Stimulated activated effector memory CD8-positive, alpha-beta T cell treated with anti-CD3 and anti-CD28 coated beads, Interleukin-12 subunit alpha, Interleukin-12 subunit beta, amount 100 ng/mL, for 72 hours (primary cell): Measurements from ENCODE around the gene MRPL12.

Experiments
- ATAC-seq: fragments of 150-1000 bp; cut with Tn5 transposase; 2 replicates; pipeline ENCODE4 v1.10.0; 2021
- DNase-seq, 2 donors: peaks; one replicate each; pipeline ENCODE4 v3.0.0; 2021 to 2022; ENCODE audit warnings: low spot score in 2 of 2
- H3K27ac Mint-ChIP-seq: one replicate; pipeline ENCODE4 v1.8.0; 2022; ENCODE audit warnings: mild to moderate bottlenecking, mixed read lengths
- H3K36me3 Mint-ChIP-seq: one replicate; pipeline ENCODE4 v1.8.0; 2022; ENCODE audit warnings: mild to moderate bottlenecking, mixed read lengths
- H3K4me1 Mint-ChIP-seq: one replicate; pipeline ENCODE4 v1.8.0; 2022; ENCODE audit warnings: mixed read lengths
- H3K4me3 Mint-ChIP-seq: one replicate; pipeline ENCODE4 v1.8.0; 2022; ENCODE audit warnings: mild to moderate bottlenecking, mixed read lengths
- H3K9me3 Mint-ChIP-seq: one replicate; pipeline ENCODE4 v1.8.0; 2022; ENCODE audit warnings: mixed read lengths

Gene MRPL12

GRCh38 chr17:81702934-81703746, at the start of gene MRPL12:
MRPL12 (plus strand) TSS chr17:81703367; CDS start chr17:81703502, 135 bp downstream.
- peaks cover 97% of the 10 kb centered on the region for H3K36me3 Mint-ChIP-seq
- peak; percentile 84 to 95 for DNase-seq
- H3K27ac Mint-ChIP-seq, result peak within 1 kb of the TSS; percentile 99
- H3K4me1 Mint-ChIP-seq, result peaks cover 48% of the 10 kb centered on the region
- H3K9me3 Mint-ChIP-seq, result no peaks in the 10 kb centered on the region
- peak within 1 kb of the TSS; percentile 94 for H3K4me3 Mint-ChIP-seq
- ATAC-seq, result peak; percentile 91

DNA sequence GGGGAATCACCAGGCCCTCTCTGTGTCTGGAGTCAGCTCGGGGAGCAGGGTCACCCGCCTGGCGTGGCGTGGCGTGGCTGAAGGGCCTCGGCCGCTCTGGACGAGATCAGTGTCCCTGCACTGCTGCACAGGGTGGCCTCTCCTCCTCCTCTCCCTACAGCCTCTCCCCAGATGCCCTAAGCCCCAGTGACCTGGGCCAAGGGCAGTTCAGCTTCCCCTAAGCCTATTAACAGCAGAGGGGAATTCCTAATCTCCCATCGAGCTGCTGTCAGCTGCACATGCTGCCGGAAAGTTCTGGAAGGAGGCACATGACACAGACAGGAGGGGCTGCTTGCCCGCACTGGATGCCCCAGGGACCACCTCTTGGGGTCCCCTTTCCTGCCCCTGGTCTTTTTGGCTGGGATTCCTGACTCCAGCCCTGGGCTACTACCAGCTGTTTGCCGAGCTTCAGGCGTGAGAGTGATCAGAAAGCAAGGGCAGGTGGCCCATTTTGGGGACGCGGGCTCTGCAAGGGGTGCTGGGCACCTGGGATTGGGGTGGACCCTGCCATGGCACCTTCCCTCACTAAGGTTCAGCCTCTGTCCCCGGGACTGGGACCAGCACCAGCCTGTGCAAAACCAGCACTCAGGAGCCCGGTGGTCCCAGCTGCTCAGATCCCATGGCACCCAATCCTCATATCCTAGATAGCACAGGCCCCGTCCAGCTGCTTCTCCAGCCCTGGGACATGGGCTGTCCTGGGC, 47.6 kb upstream of the MRPL12 start:
- H3K9me3 Mint-ChIP-seq, result no peaks in the 10 kb centered on the region
- ATAC-seq (no peak), DNase-seq (no peak)
- H3K27ac Mint-ChIP-seq, result no peak overlapping the region
- peaks cover 12% of the 10 kb centered on the region for H3K4me1 Mint-ChIP-seq
- peaks cover 6% of the 10 kb centered on the region for H3K36me3 Mint-ChIP-seq
- H3K4me3 Mint-ChIP-seq, result no peak overlapping the region

DNA sequence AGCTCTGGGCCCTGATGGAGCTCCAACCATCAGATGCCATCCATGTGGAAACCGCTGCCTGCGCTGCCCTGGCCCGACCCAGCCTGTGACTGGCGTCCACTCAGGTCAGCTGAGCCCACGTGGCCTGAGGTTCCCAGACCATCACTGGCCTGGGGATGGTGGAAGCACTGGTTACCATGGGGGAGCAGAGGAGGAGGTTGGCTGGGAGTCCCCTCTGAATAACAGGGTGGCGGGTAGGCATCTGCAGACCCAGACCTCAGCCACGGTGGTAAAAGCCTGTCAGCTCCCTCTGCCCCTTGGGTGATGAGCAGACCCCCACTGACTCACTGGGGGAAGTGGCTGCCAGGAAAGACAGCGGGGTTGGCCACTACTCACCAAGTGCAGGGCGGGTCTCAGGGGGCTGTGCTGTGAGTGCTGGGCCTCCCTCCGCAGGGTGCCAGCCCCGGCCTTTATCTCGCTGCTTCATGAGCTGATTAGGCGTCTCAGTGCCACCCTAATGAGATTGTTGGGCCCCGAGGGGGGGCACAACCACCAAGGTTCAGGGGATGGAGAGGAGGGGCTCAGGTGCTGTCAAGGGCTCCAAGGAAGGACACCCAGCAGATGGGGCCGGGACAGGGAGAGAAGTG, 46.9 kb upstream of the MRPL12 start, which contains the start of gene PDE6G:
Gene PDE6G (minus strand): TSS at position 425 of the 626 bp plus-strand sequence. CDS start 3,237 bp downstream, outside the sequence.
- no peak within 1 kb of the TSS for H3K4me3 Mint-ChIP-seq
- ATAC-seq, result no peak

GRCh38 chr17:81656835-81657234, 46.3 kb upstream of the MRPL12 start:
- H3K4me1 Mint-ChIP-seq, result peaks cover 12% of the 10 kb centered on the region
- ATAC-seq (no peak), DNase-seq (no peak)
- no peaks in the 10 kb centered on the region for H3K9me3 Mint-ChIP-seq
- peaks cover 6% of the 10 kb centered on the region for H3K36me3 Mint-ChIP-seq
- H3K4me3 Mint-ChIP-seq, result no peak overlapping the region
- H3K27ac Mint-ChIP-seq, result no peak overlapping the region

More for the DNA sequence above, 46.9 kb upstream of the MRPL12 start, which contains the start of gene PDE6G:
- Mint-ChIP-seq H3K36me3 (peaks cover 6% of the 10 kb centered on the region), H3K4me1 (peaks cover 12% of the 10 kb centered on the region), H3K9me3 (no peaks in the 10 kb centered on the region), H3K27ac (no peak within 1 kb of the TSS)
- no peak for DNase-seq

GRCh38 chr17:81659038-81659437, 44.1 kb upstream of the MRPL12 start:
- Mint-ChIP-seq H3K27ac (no peak overlapping the region), H3K36me3 (peaks cover 6% of the 10 kb centered on the region), H3K9me3 (no peaks in the 10 kb centered on the region), H3K4me1 (peaks cover 2% of the 10 kb centered on the region), H3K4me3 (no peak overlapping the region)
- DNase-seq (no peak), ATAC-seq (no peak)

DNA sequence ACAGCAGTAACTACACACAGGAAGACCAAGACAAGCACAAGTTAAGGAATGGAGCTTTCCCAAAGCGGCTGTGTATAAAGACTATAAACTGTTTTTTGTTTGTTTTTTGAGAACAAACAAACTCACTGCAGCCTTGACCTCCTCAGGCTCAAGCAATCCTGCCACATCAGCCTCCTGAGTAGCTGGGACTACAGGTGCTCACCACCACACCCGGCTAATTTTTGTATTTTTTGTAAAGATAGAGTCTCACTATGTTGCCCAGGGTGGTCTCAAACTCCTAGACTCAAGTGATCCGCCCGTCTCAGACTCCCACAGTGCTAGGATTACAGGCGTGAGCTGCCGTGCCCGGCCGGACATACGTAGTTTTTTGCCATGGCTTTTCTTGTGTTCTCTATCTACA, 42.7 kb upstream of the MRPL12 start:
- Mint-ChIP-seq H3K4me3 (no peak overlapping the region), H3K36me3 (peaks cover 16% of the 10 kb centered on the region), H3K27ac (no peak overlapping the region), H3K9me3 (no peaks in the 10 kb centered on the region), H3K4me1 (peaks cover 7% of the 10 kb centered on the region)
- ATAC-seq (no peak), DNase-seq (no peak)

GRCh38 chr17:81662002-81662401, 41.2 kb upstream of the MRPL12 start:
- DNase-seq, result no peak
- Mint-ChIP-seq H3K9me3 (no peaks in the 10 kb centered on the region), H3K27ac (no peak overlapping the region), H3K36me3 (peaks cover 29% of the 10 kb centered on the region), H3K4me3 (no peak overlapping the region), H3K4me1 (peaks cover 15% of the 10 kb centered on the region)
- ATAC-seq, result no peak

DNA sequence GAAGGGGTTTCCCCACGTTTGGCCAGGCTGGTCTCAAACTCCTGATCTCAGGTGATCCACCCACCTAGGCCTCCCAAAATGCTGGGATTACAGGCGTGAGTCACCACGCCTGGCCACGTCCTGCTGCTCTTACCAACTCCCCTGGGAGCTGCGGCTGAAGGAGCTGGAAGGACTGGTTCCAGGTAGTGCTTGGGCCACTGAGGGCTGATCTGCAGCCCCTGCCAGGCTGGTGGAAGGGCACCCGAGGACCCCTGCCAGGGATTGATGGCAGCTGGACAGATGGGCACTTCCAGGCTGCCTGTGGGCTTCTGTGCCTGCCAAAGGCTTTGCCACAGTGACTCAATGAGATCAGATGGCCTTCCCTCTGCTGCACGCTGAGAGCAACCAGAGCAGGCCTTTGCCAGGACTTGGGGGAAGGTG, 39.1 kb upstream of the MRPL12 start:
- Mint-ChIP-seq H3K27ac (peak overlapping the region; percentile 17), H3K4me1 (peaks cover 28% of the 10 kb centered on the region), H3K9me3 (no peaks in the 10 kb centered on the region), H3K4me3 (peak overlapping the region; percentile 91), H3K36me3 (peaks cover 49% of the 10 kb centered on the region)
- ATAC-seq (no peak), DNase-seq (no peak)

GRCh38 chr17:81665205-81666091, 37.7 kb upstream of the MRPL12 start:
- no peaks in the 10 kb centered on the region for H3K9me3 Mint-ChIP-seq
- H3K4me1 Mint-ChIP-seq, result peaks cover 32% of the 10 kb centered on the region
- ATAC-seq (peak; percentile 56), DNase-seq (peak; percentile 30 to 76)
- peaks cover 63% of the 10 kb centered on the region for H3K36me3 Mint-ChIP-seq
- H3K27ac Mint-ChIP-seq, result peak overlapping the region; percentile 96
- peak overlapping the region; percentile 91 for H3K4me3 Mint-ChIP-seq

DNA sequence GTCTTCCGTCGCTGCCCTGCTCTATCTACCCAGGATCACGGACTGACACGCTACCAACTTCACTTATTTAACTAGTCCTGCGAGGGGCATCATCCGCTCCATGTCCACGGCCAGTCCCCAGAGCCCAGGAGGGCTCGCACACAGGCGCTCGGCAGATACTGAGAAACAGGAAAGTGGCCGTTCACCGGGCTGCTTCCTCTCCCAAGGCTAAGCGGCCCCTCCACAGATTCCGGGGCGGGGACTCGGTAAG, 37.1 kb upstream of the MRPL12 start:
- peaks cover 69% of the 10 kb centered on the region for H3K36me3 Mint-ChIP-seq
- DNase-seq (no peak), ATAC-seq (peak; percentile 37)
- H3K9me3 Mint-ChIP-seq, result no peaks in the 10 kb centered on the region
- peak overlapping the region; percentile 96 for H3K27ac Mint-ChIP-seq
- peak overlapping the region; percentile 91 for H3K4me3 Mint-ChIP-seq
- peaks cover 32% of the 10 kb centered on the region for H3K4me1 Mint-ChIP-seq

- H3K27ac Mint-ChIP-seq, result peak within 1 kb of the TSS; percentile 96
- H3K36me3 Mint-ChIP-seq, result peaks cover 74% of the 10 kb centered on the region
- peaks cover 32% of the 10 kb centered on the region for H3K4me1 Mint-ChIP-seq
- peak; percentile 95 for ATAC-seq
- no peaks in the 10 kb centered on the region for H3K9me3 Mint-ChIP-seq
- peak; percentile 85 to 95 for DNase-seq
- H3K4me3 Mint-ChIP-seq, result peak within 1 kb of the TSS; percentile 91
Observed at GRCh38 chr17:81666342-81667191, 36.6 kb upstream of the MRPL12 start, which contains the start of the genes CCDC137 and OXLD1. CCDC137 (plus strand) TSS chr17:81666737; CDS start chr17:81666767, 30 bp downstream. OXLD1 (minus strand) TSS chr17:81666605; CDS start chr17:81666577, 28 bp downstream.

GRCh38 chr17:81667754-81668153, 35.4 kb upstream of the MRPL12 start:
- peak overlapping the region; percentile 96 for H3K27ac Mint-ChIP-seq
- H3K9me3 Mint-ChIP-seq, result no peaks in the 10 kb centered on the region
- ATAC-seq, result no peak
- H3K4me3 Mint-ChIP-seq, result peak overlapping the region; percentile 91
- peaks cover 86% of the 10 kb centered on the region for H3K36me3 Mint-ChIP-seq
- no peak for DNase-seq
- peaks cover 32% of the 10 kb centered on the region for H3K4me1 Mint-ChIP-seq

- Mint-ChIP-seq H3K4me1 (peaks cover 25% of the 10 kb centered on the region), H3K9me3 (no peaks in the 10 kb centered on the region), H3K27ac (no peak overlapping the region)
Observed at GRCh38 chr17:81672504-81672903, 30.7 kb upstream of the MRPL12 start.

DNA sequence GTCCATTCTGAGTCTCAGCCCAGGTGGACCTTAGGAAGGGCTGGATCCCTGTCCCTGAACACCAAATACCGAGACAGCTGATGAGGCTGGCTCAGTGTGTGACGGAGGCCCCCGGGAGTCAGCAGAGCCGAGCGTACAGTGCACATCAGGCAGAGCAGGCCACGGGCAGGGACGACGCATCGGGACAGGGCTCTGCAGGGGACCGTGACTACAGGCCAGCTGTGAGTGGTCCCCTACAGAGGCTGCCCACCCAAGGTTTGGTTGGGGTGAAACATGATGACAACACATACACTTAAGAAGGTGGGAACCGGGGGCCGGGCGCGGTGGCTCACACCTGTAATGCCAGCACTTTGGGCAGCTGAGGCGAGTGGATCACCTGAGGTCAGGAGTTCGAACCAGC, 30.2 kb upstream of the MRPL12 start:
- peaks cover 80% of the 10 kb centered on the region for H3K36me3 Mint-ChIP-seq
- ATAC-seq, result peak; percentile 9
- DNase-seq, result no peak
- H3K9me3 Mint-ChIP-seq, result no peaks in the 10 kb centered on the region
- H3K4me3 Mint-ChIP-seq, result no peak overlapping the region
- H3K27ac Mint-ChIP-seq, result no peak overlapping the region
- H3K4me1 Mint-ChIP-seq, result peaks cover 20% of the 10 kb centered on the region

More at GRCh38 chr17:81672504-81672903, 30.7 kb upstream of the MRPL12 start:
- no peak for ATAC-seq
- no peak overlapping the region for H3K4me3 Mint-ChIP-seq
- peaks cover 85% of the 10 kb centered on the region for H3K36me3 Mint-ChIP-seq
- DNase-seq, result no peak
